Lower leg skin (tissue), 3 donors: ENCODE results near the gene SLC13A5.

Source experiments
- CTCF ChIP-seq, 3 donors: fragments of 450-650 bp; IDR thresholded peaks; one replicate each; pipeline ENCODE4 v1.5.1; 2016; ENCODE audit warnings: antibody characterized with exemption in 3 of 3, mild to moderate bottlenecking in 3 of 3, moderate library complexity in 2 of 3
- POLR2A ChIP-seq, 2 donors: fragments of 450-650 bp; IDR thresholded peaks; one replicate each; pipeline ENCODE4 v1.6.1; 2016 to 2017; ENCODE audit warnings: antibody characterized with exemption in 2 of 2, mild to moderate bottlenecking in 1 of 2, moderate library complexity in 1 of 2

GRCh38 chr17:6682339-6682738 is 30.8 kb downstream of the SLC13A5 start:
- TF ChIP-seq CTCF (IDR thresholded peaks at IDR 0.05) (no peak), POLR2A (IDR thresholded peaks at IDR 0.05) (no peak)
